ENCODE measurements around the gene TLR5.

TLR5 gene

GRCh38 chr1:223137455-223138085 is 5.5 kb downstream of the TLR5 start:
- FAIRE-seq (no peak), DNase-seq (ENCODE audit: insufficient read length, low spot score) (no peak)
- TF ChIP-seq POLR2A (IDR thresholded peaks at IDR 0.05; ENCODE audit: low read depth, low read length), result no peak

GRCh38 chr1:223136086-223136485 is 7.0 kb downstream of the TLR5 start:
- FAIRE-seq, result no peak
- no peak for DNase-seq (ENCODE audit: insufficient read length, low spot score)
- TF ChIP-seq POLR2A (IDR thresholded peaks at IDR 0.05; ENCODE audit: low read depth, low read length), result no peak

- DNase-seq (ENCODE audit: insufficient read length, low spot score), result peak; percentile 54
- FAIRE-seq, result no peak
- no peak for TF ChIP-seq POLR2A (IDR thresholded peaks at IDR 0.05; ENCODE audit: low read depth, low read length)
These were observed 7.7 kb downstream of the TLR5 start for GRCh38 chr1:223135176-223135942.

- no peak for TF ChIP-seq POLR2A (IDR thresholded peaks at IDR 0.05; ENCODE audit: low read depth, low read length)
- no peak for FAIRE-seq
- peak; percentile 85 for DNase-seq (ENCODE audit: insufficient read length, low spot score)
These were observed 9.1 kb downstream of the TLR5 start for GRCh38 chr1:223133824-223134435.

- DNase-seq (ENCODE audit: insufficient read length, low spot score), result no peak
- TF ChIP-seq POLR2A (IDR thresholded peaks at IDR 0.05; ENCODE audit: low read depth, low read length), result no peak
- FAIRE-seq, result no peak
These were observed 9.7 kb downstream of the TLR5 start for GRCh38 chr1:223133306-223133823.

- no peak for TF ChIP-seq POLR2A (IDR thresholded peaks at IDR 0.05; ENCODE audit: low read depth, low read length)
- DNase-seq (ENCODE audit: insufficient read length, low spot score), result peak; percentile 43
- FAIRE-seq, result no peak
These were observed 13.7 kb downstream of the TLR5 start for GRCh38 chr1:223129229-223129901.

GRCh38 chr1:223126741-223127140 is 16.3 kb downstream of the TLR5 start:
- no peak for DNase-seq (ENCODE audit: insufficient read length, low spot score)
- no peak for TF ChIP-seq POLR2A (IDR thresholded peaks at IDR 0.05; ENCODE audit: low read depth, low read length)
- no peak for FAIRE-seq

GRCh38 chr1:223125766-223126165 is 17.3 kb downstream of the TLR5 start:
- FAIRE-seq (no peak), DNase-seq (ENCODE audit: insufficient read length, low spot score) (no peak)
- no peak for TF ChIP-seq POLR2A (IDR thresholded peaks at IDR 0.05; ENCODE audit: low read depth, low read length)

- no peak for TF ChIP-seq POLR2A (IDR thresholded peaks at IDR 0.05; ENCODE audit: low read depth, low read length)
- FAIRE-seq, result no peak
These were observed 19.9 kb downstream of the TLR5 start for GRCh38 chr1:223123011-223123610.

GRCh38 chr1:223118418-223118817 is 24.6 kb downstream of the TLR5 start:
- no peak for TF ChIP-seq POLR2A (IDR thresholded peaks at IDR 0.05; ENCODE audit: low read depth, low read length)
- no peak for FAIRE-seq
- DNase-seq (ENCODE audit: insufficient read length, low spot score), result no peak

More at GRCh38 chr1:223123011-223123610, 19.9 kb downstream of the TLR5 start:
- no peak for DNase-seq (ENCODE audit: insufficient read length, low spot score)

GRCh38 chr1:223116950-223117349 is 26.1 kb downstream of the TLR5 start:
- TF ChIP-seq POLR2A (IDR thresholded peaks at IDR 0.05; ENCODE audit: low read depth, low read length), result no peak
- no peak for DNase-seq (ENCODE audit: insufficient read length, low spot score)
- no peak for FAIRE-seq

- no peak for DNase-seq (ENCODE audit: insufficient read length, low spot score)
- FAIRE-seq, result no peak
- TF ChIP-seq POLR2A (IDR thresholded peaks at IDR 0.05; ENCODE audit: low read depth, low read length), result no peak
These were observed 28.2 kb downstream of the TLR5 start for GRCh38 chr1:223114871-223115270.

- DNase-seq (ENCODE audit: insufficient read length, low spot score) (no peak), FAIRE-seq (no peak)
- no peak for TF ChIP-seq POLR2A (IDR thresholded peaks at IDR 0.05; ENCODE audit: low read depth, low read length)
These were observed 32.1 kb downstream of the TLR5 start for GRCh38 chr1:223110952-223111351.
